B cell (primary cell): ENCODE results near the gene NUDT9.

Experiments used
- EZH2 ChIP-seq: IDR thresholded peaks from 2 replicates; pipeline ENCODE4 v1.6.1; 2012; ENCODE audit warnings: borderline replicate concordance, low read depth, mild to moderate bottlenecking, moderate library complexity, low read length; ENCODE audit not compliant: insufficient read depth, poor library complexity, severe bottlenecking
- TF ChIP-seq, protein P1 (sequence below): fragments of 200-600 bp; IDR thresholded peaks from one replicate; pipeline ENCODE4 v1.8.0; 2022; ENCODE audit warnings: antibody characterized with exemption, mild to moderate bottlenecking

DNA sequence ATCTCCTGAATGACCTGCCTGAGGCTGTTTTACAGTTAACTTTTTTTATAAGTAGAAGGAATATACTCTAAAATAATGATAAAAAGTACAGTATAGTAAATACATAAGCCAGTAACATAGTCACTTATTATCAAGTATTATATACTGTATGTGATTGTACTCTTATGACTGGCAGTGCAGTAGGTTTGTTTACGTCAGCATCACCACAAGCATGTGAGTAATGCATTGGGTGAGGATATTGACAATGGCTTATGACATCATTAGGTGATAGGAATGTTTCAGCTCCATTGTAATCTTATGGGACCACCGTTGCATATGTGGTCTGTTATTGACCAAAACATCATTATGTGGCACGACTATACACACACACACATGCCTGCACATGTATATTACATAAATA is 20.5 kb downstream of the NUDT9 start:
- TF ChIP-seq, protein P1, sequence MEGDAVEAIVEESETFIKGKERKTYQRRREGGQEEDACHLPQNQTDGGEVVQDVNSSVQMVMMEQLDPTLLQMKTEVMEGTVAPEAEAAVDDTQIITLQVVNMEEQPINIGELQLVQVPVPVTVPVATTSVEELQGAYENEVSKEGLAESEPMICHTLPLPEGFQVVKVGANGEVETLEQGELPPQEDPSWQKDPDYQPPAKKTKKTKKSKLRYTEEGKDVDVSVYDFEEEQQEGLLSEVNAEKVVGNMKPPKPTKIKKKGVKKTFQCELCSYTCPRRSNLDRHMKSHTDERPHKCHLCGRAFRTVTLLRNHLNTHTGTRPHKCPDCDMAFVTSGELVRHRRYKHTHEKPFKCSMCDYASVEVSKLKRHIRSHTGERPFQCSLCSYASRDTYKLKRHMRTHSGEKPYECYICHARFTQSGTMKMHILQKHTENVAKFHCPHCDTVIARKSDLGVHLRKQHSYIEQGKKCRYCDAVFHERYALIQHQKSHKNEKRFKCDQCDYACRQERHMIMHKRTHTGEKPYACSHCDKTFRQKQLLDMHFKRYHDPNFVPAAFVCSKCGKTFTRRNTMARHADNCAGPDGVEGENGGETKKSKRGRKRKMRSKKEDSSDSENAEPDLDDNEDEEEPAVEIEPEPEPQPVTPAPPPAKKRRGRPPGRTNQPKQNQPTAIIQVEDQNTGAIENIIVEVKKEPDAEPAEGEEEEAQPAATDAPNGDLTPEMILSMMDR, result no peak
- no peak for TF ChIP-seq EZH2
